ENCODE measurements around the gene KCTD15. TPM values are rescaled to one million over a fixed set of nuclear protein-coding genes. Genes with fewer than 3 reads are reported as not detected.
A peak's percentile ranks its signal among the peaks of the same experiment; 100 is the strongest.

KCTD15 gene
- total and polyA plus RNA-seq, 4 donors: 0.89 to 13.8 (median 8.1) TPM

- no peak for DNase-seq (ENCODE audit: low spot score)
- H3K27ac ChIP-seq (ENCODE audit: low read depth in 1 of 2, low read length in 2 of 2): no peak overlapping the region
- TF ChIP-seq NR2F2 (IDR thresholded peaks at IDR 0.05) (no peak), TAF1 (conservative IDR thresholded peaks at IDR 0.05) (no peak), ATF3 (IDR thresholded peaks at IDR 0.05) (no peak), REST (IDR thresholded peaks at IDR 0.05) (no peak), SP1 (IDR thresholded peaks at IDR 0.05) (no peak)
- no peak overlapping the region for H3K9ac ChIP-seq (ENCODE audit: low read depth in 1 of 2, low read length in 2 of 2)
- no peaks in the 10 kb centered on the region for H3K9me3 ChIP-seq (ENCODE audit: control insufficient read depth in 4 of 4, low read length in 3 of 4)
- 70% methylated on average over 13 of the region's 13 CpGs for WGBS
- no peak overlapping the region for H3K4me3 ChIP-seq (ENCODE audit: low read depth in 1 of 3, low read length in 3 of 3)
- H3K27me3 ChIP-seq (ENCODE audit: control insufficient read depth in 4 of 4, insufficient read depth in 4 of 4, low read length in 3 of 4): no peaks in the 10 kb centered on the region
- H3K4me1 ChIP-seq (ENCODE audit: control insufficient read depth in 4 of 4, insufficient read depth in 4 of 4, low read length in 3 of 4): peaks cover 0 to 4% (median 3%) of the 10 kb centered on the region in 4 donors
- H3K36me3 ChIP-seq (ENCODE audit: control insufficient read depth in 4 of 4, insufficient read depth in 3 of 4, low read depth in 1 of 4, low read length in 3 of 4): no peaks in the 10 kb centered on the region
These were observed 30.0 kb upstream of the KCTD15 start for GRCh38 chr19:33766623-33767022.

GRCh38 chr19:33767898-33768413 lies 28.7 kb upstream of the KCTD15 start:
- 36% methylated on average over 9 of the region's 9 CpGs for WGBS
- no peak overlapping the region for H3K27ac ChIP-seq (ENCODE audit: low read depth in 1 of 2, low read length in 2 of 2)
- H3K27me3 ChIP-seq (ENCODE audit: control insufficient read depth in 4 of 4, insufficient read depth in 4 of 4, low read length in 3 of 4): no peaks in the 10 kb centered on the region
- H3K9ac ChIP-seq (ENCODE audit: low read depth in 1 of 2, low read length in 2 of 2): no peak overlapping the region
- DNase-seq (ENCODE audit: low spot score): peak; percentile 57
- H3K4me3 ChIP-seq (ENCODE audit: low read depth in 1 of 3, low read length in 3 of 3): no peak overlapping the region
- H3K36me3 ChIP-seq (ENCODE audit: control insufficient read depth in 4 of 4, insufficient read depth in 3 of 4, low read depth in 1 of 4, low read length in 3 of 4): no peaks in the 10 kb centered on the region
- H3K4me1 ChIP-seq (ENCODE audit: control insufficient read depth in 4 of 4, insufficient read depth in 4 of 4, low read length in 3 of 4): peaks cover 0 to 4% (median 3%) of the 10 kb centered on the region in 4 donors
- no peaks in the 10 kb centered on the region for H3K9me3 ChIP-seq (ENCODE audit: control insufficient read depth in 4 of 4, low read length in 3 of 4)
- TF ChIP-seq SP1 (IDR thresholded peaks at IDR 0.05) (no peak), REST (IDR thresholded peaks at IDR 0.05) (peak; percentile 99), CTCF (IDR thresholded peaks at IDR 0.05; ENCODE audit: low read depth, low read length, missing input control) (no peak)

- no peak overlapping the region for H3K4me3 ChIP-seq (ENCODE audit: low read depth in 1 of 3, low read length in 3 of 3)
- no peaks in the 10 kb centered on the region for H3K9me3 ChIP-seq (ENCODE audit: control insufficient read depth in 4 of 4, low read length in 3 of 4)
- no peaks in the 10 kb centered on the region for H3K27me3 ChIP-seq (ENCODE audit: control insufficient read depth in 4 of 4, insufficient read depth in 4 of 4, low read length in 3 of 4)
- 74% methylated on average over 6 of the region's 6 CpGs for WGBS
- no peak overlapping the region for H3K9ac ChIP-seq (ENCODE audit: low read depth in 1 of 2, low read length in 2 of 2)
- peaks cover 0 to 4% (median 3%) of the 10 kb centered on the region in 4 donors for H3K4me1 ChIP-seq (ENCODE audit: control insufficient read depth in 4 of 4, insufficient read depth in 4 of 4, low read length in 3 of 4)
- no peak for DNase-seq (ENCODE audit: low spot score)
- no peaks in the 10 kb centered on the region for H3K36me3 ChIP-seq (ENCODE audit: control insufficient read depth in 4 of 4, insufficient read depth in 3 of 4, low read depth in 1 of 4, low read length in 3 of 4)
- no peak overlapping the region for H3K27ac ChIP-seq (ENCODE audit: low read depth in 1 of 2, low read length in 2 of 2)
- TF ChIP-seq REST (IDR thresholded peaks at IDR 0.05): no peak
- TF ChIP-seq TAF1 (conservative IDR thresholded peaks at IDR 0.05): no peak
- TF ChIP-seq CTCF (IDR thresholded peaks at IDR 0.05; ENCODE audit: low read depth, low read length, missing input control): no peak
These were observed 27.5 kb upstream of the KCTD15 start for GRCh38 chr19:33769208-33769607.
